WTC11 (cell line): ENCODE results near the gene SLC6A4. TPM values are rescaled to one million over a fixed set of nuclear protein-coding genes. Genes with fewer than 3 reads are reported as not detected.
A peak's percentile ranks its signal among the peaks of the same experiment; 100 is the strongest.

Experiments
- ATAC-seq: fragments of 200-7000 bp; cut with Tn5 transposase; 2 replicates; pipeline ENCODE4 v1.10.0; 2021; ENCODE audit warnings: mild to moderate bottlenecking, moderate library complexity
- CTCF ChIA-PET: fragments of 300-600 bp; sonication (Branson Sonifier 250); formaldehyde crosslinking; loops from one replicate; lab custom pipeline; 2021; ENCODE audit warnings: antibody characterized with exemption; lab: Charles Lee
- POLR2A ChIA-PET: fragments of 350-600 bp; sonication (Branson Sonifier 250); formaldehyde crosslinking; loops from one replicate; lab custom pipeline; 2021; ENCODE audit warnings: antibody characterized with exemption; lab: Charles Lee
- DNase-seq: peaks from one replicate; pipeline ENCODE4 v3.0.0; 2021; ENCODE audit warnings: low spot score
- H3K27ac Mint-ChIP-seq: 2 replicates; pipeline ENCODE4 v1.8.0; 2021; ENCODE audit warnings: mixed read lengths
- H3K27me3 Mint-ChIP-seq: 2 replicates; pipeline ENCODE4 v1.8.0; 2021; ENCODE audit warnings: low read depth, mild to moderate bottlenecking, moderate library complexity, mixed read lengths
- H3K36me3 Mint-ChIP-seq: 2 replicates; pipeline ENCODE4 v1.8.0; 2021; ENCODE audit warnings: mixed read lengths
- H3K4me1 Mint-ChIP-seq: 2 replicates; pipeline ENCODE4 v1.8.0; 2022; ENCODE audit warnings: mixed read lengths
- H3K4me3 Mint-ChIP-seq: 2 replicates; pipeline ENCODE4 v1.8.0; 2021; ENCODE audit warnings: mild to moderate bottlenecking, moderate library complexity, mixed read lengths
- H3K9me3 Mint-ChIP-seq: 2 replicates; pipeline ENCODE4 v1.8.0; 2021; ENCODE audit warnings: mixed read lengths
- ATF6 ChIP-seq: sonication (generic); formaldehyde crosslinking; IDR thresholded peaks from 2 replicates; pipeline ENCODE4 v1.8.1; 2023; ENCODE audit warnings: mild to moderate bottlenecking, missing genetic modification reagents
- CBFB ChIP-seq: sonication (generic); formaldehyde crosslinking; IDR thresholded peaks from 2 replicates; pipeline ENCODE4 v1.8.1; 2022; ENCODE audit warnings: mild to moderate bottlenecking, low read depth, missing genetic modification reagents
- E2F4 ChIP-seq: sonication (generic); formaldehyde crosslinking; IDR thresholded peaks from 2 replicates; pipeline ENCODE4 v1.8.1; 2022; ENCODE audit warnings: low read depth, mild to moderate bottlenecking, moderate library complexity, missing genetic modification reagents, borderline replicate concordance
- EMX1 ChIP-seq: fragments of 250-450 bp; sonication (Bioruptor Pico); IDR thresholded peaks from 2 replicates; pipeline ENCODE4 v1.8.0; 2021; ENCODE audit warnings: mild to moderate bottlenecking
- ESRRA ChIP-seq: sonication (generic); formaldehyde crosslinking; IDR thresholded peaks from 2 replicates; pipeline ENCODE4 v1.8.1; 2022; ENCODE audit warnings: mild to moderate bottlenecking, missing genetic modification reagents, borderline replicate concordance
- IRF1 ChIP-seq: sonication (generic); formaldehyde crosslinking; IDR thresholded peaks from 2 replicates; pipeline ENCODE4 v1.8.0; 2023; ENCODE audit warnings: missing genetic modification reagents
- IRF2 ChIP-seq: sonication (generic); formaldehyde crosslinking; IDR thresholded peaks from 2 replicates; pipeline ENCODE4 v1.8.0; 2022; ENCODE audit warnings: low read depth, missing genetic modification reagents, borderline replicate concordance
- JAZF1 ChIP-seq: fragments of 250-450 bp; sonication (Bioruptor Pico); IDR thresholded peaks from 2 replicates; pipeline ENCODE4 v1.9.0; 2021; ENCODE audit warnings: moderate library complexity, mild to moderate bottlenecking, inconsistent platforms
- MYBL2 ChIP-seq: sonication (generic); formaldehyde crosslinking; IDR thresholded peaks from 2 replicates; pipeline ENCODE4 v1.8.1; 2023; ENCODE audit warnings: mild to moderate bottlenecking, moderate library complexity, missing genetic modification reagents
- NFATC4 ChIP-seq: fragments of 250-450 bp; sonication (Bioruptor Pico); IDR thresholded peaks from 2 replicates; pipeline ENCODE4 v1.9.0; 2021; ENCODE audit warnings: mild to moderate bottlenecking
- NFE2L1 ChIP-seq: sonication (generic); formaldehyde crosslinking; IDR thresholded peaks from 2 replicates; pipeline ENCODE4 v1.8.1; 2023; ENCODE audit warnings: missing genetic modification reagents
- NR1H2 ChIP-seq: sonication (generic); formaldehyde crosslinking; IDR thresholded peaks from 2 replicates; pipeline ENCODE4 v1.9.0; 2021; ENCODE audit warnings: mild to moderate bottlenecking, moderate library complexity, missing genetic modification reagents
- PRRX2 ChIP-seq: fragments of 250-450 bp; sonication (Bioruptor Pico); IDR thresholded peaks from 2 replicates; pipeline ENCODE4 v1.8.0; 2021; ENCODE audit warnings: mild to moderate bottlenecking
- SMAD3 ChIP-seq: sonication (generic); formaldehyde crosslinking; IDR thresholded peaks from 2 replicates; pipeline ENCODE4 v1.8.0; 2022; ENCODE audit warnings: missing genetic modification reagents, mild to moderate bottlenecking, borderline replicate concordance
- USF1 ChIP-seq: sonication (generic); formaldehyde crosslinking; IDR thresholded peaks from 2 replicates; pipeline ENCODE4 v1.8.0; 2022; ENCODE audit warnings: mild to moderate bottlenecking, missing genetic modification reagents
- ZBTB21 ChIP-seq: sonication (generic); formaldehyde crosslinking; IDR thresholded peaks from 2 replicates; pipeline ENCODE4 v1.8.1; 2023; ENCODE audit warnings: mild to moderate bottlenecking, missing genetic modification reagents, borderline replicate concordance
- ZMAT4 ChIP-seq: fragments of 250-450 bp; sonication (Bioruptor Pico); IDR thresholded peaks from 2 replicates; pipeline ENCODE4 v1.9.0; 2021; ENCODE audit warnings: mild to moderate bottlenecking
- ZNF219 ChIP-seq: sonication (generic); formaldehyde crosslinking; IDR thresholded peaks from 2 replicates; pipeline ENCODE4 v1.8.0; 2023; ENCODE audit warnings: missing genetic modification reagents, mild to moderate bottlenecking, borderline replicate concordance
- ZNF396 ChIP-seq: fragments of 250-450 bp; sonication (Bioruptor Pico); IDR thresholded peaks from 2 replicates; pipeline ENCODE4 v1.8.0; 2021; ENCODE audit warnings: mild to moderate bottlenecking, moderate library complexity, borderline replicate concordance
- ZNF425 ChIP-seq: fragments of 250-450 bp; sonication (Bioruptor Pico); conservative IDR thresholded peaks from 2 replicates; pipeline ENCODE4 v1.9.0; 2021; ENCODE audit warnings: mild to moderate bottlenecking
- total RNA-seq: library from RNA; stranded (reverse); gene quantifications from 3 replicates; pipeline ENCODE4 v1.2.3, GENCODE V29; 2021

SLC6A4 gene
- total RNA-seq, 1 experiment from 2014 or later: 0.13 TPM

GRCh38 chr17:30188211-30188939, 47.1 kb downstream of the SLC6A4 start:
- POLR2A ChIA-PET: interaction anchor here (0.6 kb wide), 1 partner anchor 36 kb away, joined by 5 read pairs; no protein-coding TSS in a partner anchor
- CTCF ChIA-PET: interaction anchor here (1.3 to 1.8 kb wide), 2 partner anchors 15 to 95 kb away, joined by 4 to 5 read pairs; no protein-coding TSS in a partner anchor

GRCh38 chr17:30187573-30187972, 47.9 kb downstream of the SLC6A4 start:
- DNase-seq: no peak
- H3K27me3 Mint-ChIP-seq: no peaks in the 10 kb centered on the region
- CTCF ChIA-PET: interaction anchor here (1.3 to 1.8 kb wide), 2 partner anchors 15 to 95 kb away, joined by 4 to 5 read pairs; no protein-coding TSS in a partner anchor

More at GRCh38 chr17:30188211-30188939, 47.1 kb downstream of the SLC6A4 start:
- no peaks in the 10 kb centered on the region for H3K27me3 Mint-ChIP-seq
- no peak overlapping the region for H3K4me3 Mint-ChIP-seq
- no peak overlapping the region for H3K27ac Mint-ChIP-seq
- H3K9me3 Mint-ChIP-seq: no peaks in the 10 kb centered on the region
- H3K4me1 Mint-ChIP-seq: no peaks in the 10 kb centered on the region
- peaks cover 15% of the 10 kb centered on the region for H3K36me3 Mint-ChIP-seq
- TF ChIP-seq ESRRA (CRISPR knock-in tag): no peak
- TF ChIP-seq USF1 (CRISPR knock-in tag): no peak
- TF ChIP-seq JAZF1 (CRISPR knock-in tag): no peak
- no peak for TF ChIP-seq NR1H2 (CRISPR knock-in tag)
- TF ChIP-seq SMAD3 (CRISPR knock-in tag): no peak
- TF ChIP-seq ZMAT4: no peak
- TF ChIP-seq IRF2 (CRISPR knock-in tag): no peak
- no peak for TF ChIP-seq EMX1 (CRISPR knock-in tag)
- TF ChIP-seq PRRX2: no peak
- no peak for TF ChIP-seq ZNF219 (CRISPR knock-in tag)
- no peak for TF ChIP-seq NFE2L1 (CRISPR knock-in tag)
- no peak for TF ChIP-seq CBFB (CRISPR knock-in tag)
- TF ChIP-seq ZBTB21 (CRISPR knock-in tag): no peak
- no peak for TF ChIP-seq NFATC4 (CRISPR knock-in tag)
- no peak for TF ChIP-seq ZNF396
- TF ChIP-seq IRF1 (CRISPR knock-in tag): no peak
- no peak for DNase-seq
- no peak for ATAC-seq

More at GRCh38 chr17:30187573-30187972, 47.9 kb downstream of the SLC6A4 start:
- POLR2A ChIA-PET: interaction anchor here (0.5 kb wide), 1 partner anchor 713 kb away, joined by 3 read pairs; no protein-coding TSS in a partner anchor
- no peak for TF ChIP-seq ZNF425 (CRISPR knock-in tag)
- TF ChIP-seq E2F4 (CRISPR knock-in tag): no peak
- no peak for TF ChIP-seq ATF6 (CRISPR knock-in tag)
- TF ChIP-seq MYBL2 (CRISPR knock-in tag): no peak
- no peaks in the 10 kb centered on the region for H3K4me1 Mint-ChIP-seq
- H3K27ac Mint-ChIP-seq: peak overlapping the region; percentile 67; the same call in 1 of the 2 replicates
- no peaks in the 10 kb centered on the region for H3K9me3 Mint-ChIP-seq
- ATAC-seq: no peak
- peaks cover 20% of the 10 kb centered on the region for H3K36me3 Mint-ChIP-seq
- H3K4me3 Mint-ChIP-seq: no peak overlapping the region
